Fibroblast of peridontal ligament (primary cell): ENCODE results near the gene ZBTB18.

ENCODE experiments used
- DNase-seq: peaks from one replicate; pipeline ENCODE4 v3.0.0-alpha.2; 2010; ENCODE audit errors: extremely low read depth

ZBTB18 gene

GRCh38 chr1:244050835-244051444 is at the start of gene ZBTB18:
Gene ZBTB18, plus strand, starts transcription at chr1:244051283. Its CDS starts 149 bp downstream, at chr1:244051432.
- peak; percentile 70 for DNase-seq

GRCh38 chr1:244002721-244003120 is 48.4 kb upstream of the ZBTB18 start:
- no peak for DNase-seq

- no peak for DNase-seq
Observed at GRCh38 chr1:244005455-244005854, 45.6 kb upstream of the ZBTB18 start.

GRCh38 chr1:244006381-244006901 is 44.6 kb upstream of the ZBTB18 start:
- DNase-seq: no peak

DNA sequence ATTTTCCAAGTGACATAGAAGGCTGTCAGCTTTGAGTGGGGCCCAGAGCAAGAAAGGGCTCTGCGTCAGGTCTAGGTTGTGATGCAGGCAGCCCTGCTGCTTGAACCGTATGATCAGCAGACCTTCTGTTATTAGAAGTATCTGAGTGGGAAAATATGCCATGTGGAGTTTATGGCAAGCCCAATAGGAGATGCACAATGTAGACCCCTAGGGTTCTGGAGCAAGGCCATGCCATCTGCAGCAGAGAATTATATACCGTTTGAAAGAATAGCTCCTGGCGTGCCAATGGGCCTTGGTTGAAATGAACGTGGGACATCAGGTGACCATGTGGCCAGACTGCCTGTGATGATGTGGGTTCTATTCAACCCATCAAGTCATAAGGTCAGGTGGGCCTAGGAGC is 44.1 kb upstream of the ZBTB18 start:
- no peak for DNase-seq

DNA sequence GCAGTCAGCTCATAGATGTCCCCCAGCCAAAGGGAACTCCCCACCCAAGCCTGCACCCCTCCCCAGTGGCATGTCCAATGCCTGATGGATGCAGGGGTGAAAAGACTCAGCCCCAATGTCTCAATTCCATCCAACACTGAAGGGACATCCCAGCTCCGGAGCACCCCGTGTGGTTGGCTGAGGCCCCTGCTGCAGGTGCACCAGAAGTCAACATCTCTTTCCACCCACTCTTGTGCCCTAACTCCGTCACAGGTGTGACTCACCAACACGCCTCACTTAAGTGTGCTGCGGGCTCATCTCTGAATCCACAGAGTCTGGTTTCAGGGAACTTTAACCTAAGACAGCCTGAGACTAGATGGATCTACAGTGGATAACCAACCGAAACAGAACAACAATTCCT is 40.9 kb upstream of the ZBTB18 start:
- DNase-seq: no peak

- peak; percentile 83 for DNase-seq
Observed at GRCh38 chr1:244010703-244011123, 40.4 kb upstream of the ZBTB18 start.

DNA sequence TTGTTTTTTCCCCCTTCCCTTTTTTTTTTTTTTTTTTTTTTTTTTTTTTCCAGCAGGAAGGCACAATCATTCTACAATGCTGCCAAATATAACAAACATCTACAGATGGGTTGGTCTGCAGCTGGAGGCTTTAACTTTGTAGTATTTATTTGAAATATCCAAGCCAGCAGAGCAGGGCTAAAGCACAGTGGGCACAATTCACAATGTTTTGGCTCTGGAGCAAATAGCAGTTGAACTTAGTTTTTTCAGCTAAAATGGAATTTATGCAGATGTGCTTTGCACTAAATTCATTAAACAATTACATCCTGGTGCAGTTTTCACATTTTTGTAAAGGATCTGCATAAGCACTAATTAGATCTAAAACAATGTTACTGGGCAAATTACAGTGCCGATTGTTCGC is 39.8 kb upstream of the ZBTB18 start:
- DNase-seq: peak; percentile 83

- DNase-seq: no peak
Observed at GRCh38 chr1:244011786-244012185, 39.3 kb upstream of the ZBTB18 start.

DNA sequence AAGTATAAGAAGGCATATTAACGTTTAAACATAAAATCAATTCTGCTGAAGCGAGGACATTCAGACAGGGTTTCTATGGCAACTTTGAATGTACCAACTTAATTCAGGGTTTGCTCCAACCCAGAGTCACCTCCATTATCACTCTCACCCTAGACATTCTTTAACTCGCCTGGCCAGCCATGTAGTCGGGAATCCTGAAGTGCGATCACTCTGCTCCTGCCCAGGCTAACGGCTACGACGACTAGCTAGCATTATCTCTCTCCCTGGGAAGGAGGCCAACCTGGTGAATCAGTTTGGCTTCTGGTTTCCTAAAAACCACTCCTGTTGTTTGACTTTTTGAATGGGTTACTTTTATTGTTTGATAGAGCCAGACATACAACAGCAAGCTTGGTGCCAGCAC is 38.9 kb upstream of the ZBTB18 start:
- peak; percentile 75 for DNase-seq

GRCh38 chr1:244013100-244013499 is 38.0 kb upstream of the ZBTB18 start:
- no peak for DNase-seq

DNA sequence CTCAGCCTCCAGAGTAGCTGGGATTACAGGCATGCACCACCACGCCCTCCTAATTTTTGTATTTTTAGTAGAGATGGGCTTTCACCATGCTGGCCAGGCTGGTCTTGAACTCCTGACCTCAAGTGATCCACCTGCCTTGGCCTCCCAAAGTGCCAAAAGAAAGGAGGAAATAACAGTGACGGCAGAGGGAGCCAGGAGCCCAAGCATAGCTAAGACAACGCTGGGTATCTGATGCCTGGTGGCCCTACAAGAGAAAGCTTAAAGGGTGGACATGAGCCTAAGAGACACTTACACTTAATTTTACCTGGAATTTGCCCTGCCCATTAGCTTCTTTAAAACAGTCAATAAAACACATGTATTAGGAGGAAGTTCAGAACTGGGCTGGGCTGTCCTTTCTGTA is 36.2 kb upstream of the ZBTB18 start:
- DNase-seq: peak; percentile 9

DNA sequence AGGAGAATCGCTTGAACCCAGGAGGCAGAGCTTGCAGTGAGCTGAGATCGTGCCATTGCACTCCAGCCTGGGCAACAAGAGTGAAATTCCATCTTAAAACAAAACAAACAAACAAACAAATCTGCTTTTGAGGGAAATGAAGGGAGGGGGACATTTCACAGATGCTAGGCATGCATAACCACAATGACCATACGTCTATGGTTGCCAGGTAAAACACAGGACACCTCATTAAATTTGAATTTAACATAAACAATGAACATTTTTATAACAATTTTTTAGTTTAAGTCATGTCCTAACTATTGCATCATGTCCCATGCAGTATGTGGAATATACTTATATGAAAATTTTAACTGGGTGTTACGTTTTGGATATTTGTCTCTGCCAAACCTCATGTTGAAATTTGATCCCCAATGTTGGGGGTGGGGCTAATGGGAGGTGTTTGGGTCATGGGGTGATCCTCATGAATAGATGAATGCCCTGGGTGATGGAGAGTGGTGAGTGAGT is 31.0 kb upstream of the ZBTB18 start:
- DNase-seq: peak; percentile 10

- no peak for DNase-seq
Observed at GRCh38 chr1:244021427-244021826, 29.7 kb upstream of the ZBTB18 start.

DNA sequence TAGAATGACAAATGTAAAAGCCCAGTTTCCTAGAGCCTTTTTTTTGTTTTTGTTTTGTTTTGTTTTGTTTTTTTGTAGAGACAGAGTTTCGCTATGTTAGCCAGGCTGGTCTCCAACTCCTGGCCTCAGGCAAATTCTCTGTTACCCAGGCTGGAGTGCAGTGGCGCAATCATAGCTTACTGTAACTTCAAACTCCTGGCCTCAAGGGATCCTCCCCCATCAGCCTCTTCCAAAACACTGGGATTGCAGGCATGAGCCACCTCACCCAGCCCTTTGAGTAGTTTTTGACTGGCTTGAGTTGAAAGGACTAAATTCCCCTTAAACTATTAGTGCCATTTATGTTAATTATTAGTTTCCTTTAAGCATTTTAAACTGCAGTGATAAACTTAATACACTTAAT is 28.8 kb upstream of the ZBTB18 start:
- DNase-seq: peak; percentile 88

GRCh38 chr1:244022864-244023440 is 28.1 kb upstream of the ZBTB18 start:
- no peak for DNase-seq

DNA sequence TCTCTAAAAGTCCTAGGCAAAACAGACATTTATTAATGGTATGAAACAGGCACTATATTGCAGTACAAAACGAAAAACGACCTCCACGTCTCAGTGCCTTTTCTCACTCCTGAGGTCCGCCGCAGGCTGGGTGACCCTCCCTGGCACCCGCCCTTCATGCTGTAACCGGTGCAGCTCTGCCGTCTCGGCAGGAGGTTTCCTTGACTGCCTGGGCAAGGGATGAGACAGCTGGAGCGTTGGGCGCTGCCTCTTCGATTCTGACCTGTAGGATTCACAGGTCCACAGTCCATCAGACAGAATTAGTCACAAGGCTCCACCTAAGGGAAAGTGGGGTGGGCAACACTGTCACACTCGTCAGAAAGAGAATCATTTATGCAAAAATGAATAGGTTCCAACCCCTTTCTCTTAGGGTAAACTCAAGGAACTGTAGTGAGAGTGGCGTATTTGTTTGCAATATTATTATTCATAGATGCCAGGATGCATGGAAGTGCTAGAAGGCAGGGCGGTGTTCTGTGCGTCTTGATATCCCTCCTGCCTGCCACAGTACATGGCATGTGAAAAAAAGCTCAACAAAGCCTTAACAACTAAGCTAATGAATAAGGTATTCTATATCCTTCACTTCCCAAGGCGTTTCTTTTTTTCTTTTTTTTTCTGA is 23.5 kb upstream of the ZBTB18 start:
- no peak for DNase-seq

- no peak for DNase-seq
Observed at GRCh38 chr1:244028701-244029100, 22.4 kb upstream of the ZBTB18 start.

DNA sequence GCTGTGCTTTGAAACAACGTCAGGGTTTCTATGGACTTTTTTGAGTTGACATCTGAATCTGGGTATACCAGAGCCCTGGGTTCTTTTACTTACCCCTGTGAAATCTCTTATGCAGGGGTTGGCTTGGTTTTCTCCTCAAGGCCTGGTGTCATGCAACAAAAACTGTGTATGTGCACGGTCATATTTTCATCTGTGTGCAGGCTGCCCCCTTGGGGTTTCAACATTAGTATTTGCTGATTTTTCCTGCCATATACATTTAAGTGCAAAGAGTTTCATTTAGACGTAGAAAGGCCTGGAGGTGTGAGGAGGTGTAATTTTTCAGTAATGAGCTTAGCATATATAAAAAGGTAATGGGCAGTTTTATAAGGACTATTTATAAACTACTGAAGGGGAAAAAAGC is 22.0 kb upstream of the ZBTB18 start:
- no peak for DNase-seq

GRCh38 chr1:244030481-244031040 is 20.5 kb upstream of the ZBTB18 start:
- DNase-seq: peak; percentile 51

- no peak for DNase-seq
Observed at GRCh38 chr1:244035358-244035757, 15.7 kb upstream of the ZBTB18 start.

- DNase-seq: no peak
Observed at GRCh38 chr1:244037252-244037651, 13.8 kb upstream of the ZBTB18 start.
